Esophagus muscularis mucosa (tissue), 3 donors: ENCODE results near the gene MAP2K2.

Source experiments
- POLR2A ChIP-seq: fragments of 450-650 bp; IDR thresholded peaks from one replicate; pipeline ENCODE4 v1.6.1; 2017; ENCODE audit warnings: antibody characterized with exemption, moderate library complexity, mild to moderate bottlenecking, low read depth
- TF ChIP-seq, protein P1 (sequence below), 3 experiments: fragments of 200-600 bp in 2 of 3; fragments of 450-650 bp in 1 of 3; sonication (generic) in 2 of 3; IDR thresholded peaks; one replicate each; pipeline ENCODE4 v1.5.1; 2017 to 2019; ENCODE audit warnings: antibody characterized with exemption in 3 of 3, mild to moderate bottlenecking in 2 of 3, moderate library complexity in 1 of 3

DNA sequence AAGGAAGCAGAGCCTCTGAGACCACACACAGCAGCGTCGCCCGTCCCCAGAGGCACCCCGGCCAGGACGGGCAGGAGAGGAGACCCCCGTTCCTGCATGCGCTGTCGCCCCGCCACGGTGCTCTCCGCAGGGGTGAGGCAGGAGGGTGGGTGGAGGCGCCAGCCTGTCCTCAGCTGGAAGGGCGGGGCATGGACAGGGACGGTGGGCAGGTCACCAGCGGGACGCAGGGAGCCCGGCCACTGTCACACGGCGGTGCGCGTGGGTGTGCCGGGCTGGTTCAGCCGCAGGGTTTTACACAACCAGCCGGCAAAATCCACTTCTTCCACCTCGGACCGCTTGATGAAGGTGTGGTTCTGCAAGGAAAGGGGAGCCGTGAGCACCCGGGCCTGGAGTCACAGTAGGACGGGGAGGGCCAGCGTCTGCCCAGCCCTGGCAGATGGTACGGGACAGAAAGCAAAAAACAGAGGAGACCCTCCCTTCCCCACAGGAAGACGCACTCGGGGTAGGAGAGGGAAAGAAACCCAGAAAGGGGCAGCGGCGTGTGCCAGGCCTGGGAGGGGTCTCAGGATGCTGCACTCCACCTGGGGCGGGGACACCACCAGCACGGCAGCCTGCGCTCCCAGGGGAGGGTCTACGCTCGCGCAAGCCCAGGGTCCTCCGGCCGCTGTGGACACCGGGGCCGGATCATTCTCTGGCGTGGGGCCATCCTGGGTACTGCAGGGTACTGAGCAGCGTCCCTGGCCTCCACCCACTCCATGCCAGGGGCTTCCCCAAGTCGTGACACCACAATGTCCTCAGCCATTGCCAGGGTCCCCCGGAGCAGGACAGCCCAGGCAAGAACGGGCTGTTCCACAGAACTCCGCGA, 33.3 kb downstream of the MAP2K2 start:
- no peak for TF ChIP-seq POLR2A
- TF ChIP-seq, protein P1, sequence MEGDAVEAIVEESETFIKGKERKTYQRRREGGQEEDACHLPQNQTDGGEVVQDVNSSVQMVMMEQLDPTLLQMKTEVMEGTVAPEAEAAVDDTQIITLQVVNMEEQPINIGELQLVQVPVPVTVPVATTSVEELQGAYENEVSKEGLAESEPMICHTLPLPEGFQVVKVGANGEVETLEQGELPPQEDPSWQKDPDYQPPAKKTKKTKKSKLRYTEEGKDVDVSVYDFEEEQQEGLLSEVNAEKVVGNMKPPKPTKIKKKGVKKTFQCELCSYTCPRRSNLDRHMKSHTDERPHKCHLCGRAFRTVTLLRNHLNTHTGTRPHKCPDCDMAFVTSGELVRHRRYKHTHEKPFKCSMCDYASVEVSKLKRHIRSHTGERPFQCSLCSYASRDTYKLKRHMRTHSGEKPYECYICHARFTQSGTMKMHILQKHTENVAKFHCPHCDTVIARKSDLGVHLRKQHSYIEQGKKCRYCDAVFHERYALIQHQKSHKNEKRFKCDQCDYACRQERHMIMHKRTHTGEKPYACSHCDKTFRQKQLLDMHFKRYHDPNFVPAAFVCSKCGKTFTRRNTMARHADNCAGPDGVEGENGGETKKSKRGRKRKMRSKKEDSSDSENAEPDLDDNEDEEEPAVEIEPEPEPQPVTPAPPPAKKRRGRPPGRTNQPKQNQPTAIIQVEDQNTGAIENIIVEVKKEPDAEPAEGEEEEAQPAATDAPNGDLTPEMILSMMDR (IDR thresholded peaks at IDR 0.05) = no peak
